ENCODE results near the gene CCNY. TPM values are rescaled to one million over a fixed set of nuclear protein-coding genes. Genes with fewer than 3 reads are reported as not detected.

CCNY gene
- total RNA-seq, 1 donor from 2014 or later: 81.1 TPM

DNA sequence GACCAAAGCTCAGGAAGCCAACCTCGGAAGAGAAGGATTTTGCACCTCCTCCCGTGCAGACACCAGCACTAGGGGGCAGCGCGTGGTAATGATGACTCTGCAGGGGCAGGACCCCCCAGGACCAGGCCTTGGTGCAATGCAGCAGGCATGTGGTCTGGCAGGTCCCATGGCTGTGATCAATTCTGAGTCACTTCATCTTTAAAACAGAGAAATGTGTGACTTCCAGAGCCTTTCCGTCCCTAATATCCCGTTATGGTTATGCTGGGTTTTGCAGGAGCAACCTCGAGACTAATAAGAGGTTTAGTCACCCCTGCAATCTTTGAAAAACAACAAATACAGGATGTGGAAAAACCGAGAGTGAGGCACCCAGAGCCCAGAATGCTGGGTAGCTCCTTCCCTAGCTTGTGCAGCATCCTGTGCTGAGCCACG lies 238.6 kb downstream of the CCNY start:
- Histone ChIP-seq H3K27ac (replicated peaks) (no peak overlapping the region), H3K4me1 (peaks cover 17% of the 10 kb centered on the region), H3K9me3 (replicated peaks) (no peaks in the 10 kb centered on the region), H3K36me3 (peaks cover 27% of the 10 kb centered on the region), H3K27me3 (ENCODE audit: low read depth) (no peaks in the 10 kb centered on the region), H3K4me3 (no peak overlapping the region)
- no peak for DNase-seq
- TF ChIP-seq, protein P1, sequence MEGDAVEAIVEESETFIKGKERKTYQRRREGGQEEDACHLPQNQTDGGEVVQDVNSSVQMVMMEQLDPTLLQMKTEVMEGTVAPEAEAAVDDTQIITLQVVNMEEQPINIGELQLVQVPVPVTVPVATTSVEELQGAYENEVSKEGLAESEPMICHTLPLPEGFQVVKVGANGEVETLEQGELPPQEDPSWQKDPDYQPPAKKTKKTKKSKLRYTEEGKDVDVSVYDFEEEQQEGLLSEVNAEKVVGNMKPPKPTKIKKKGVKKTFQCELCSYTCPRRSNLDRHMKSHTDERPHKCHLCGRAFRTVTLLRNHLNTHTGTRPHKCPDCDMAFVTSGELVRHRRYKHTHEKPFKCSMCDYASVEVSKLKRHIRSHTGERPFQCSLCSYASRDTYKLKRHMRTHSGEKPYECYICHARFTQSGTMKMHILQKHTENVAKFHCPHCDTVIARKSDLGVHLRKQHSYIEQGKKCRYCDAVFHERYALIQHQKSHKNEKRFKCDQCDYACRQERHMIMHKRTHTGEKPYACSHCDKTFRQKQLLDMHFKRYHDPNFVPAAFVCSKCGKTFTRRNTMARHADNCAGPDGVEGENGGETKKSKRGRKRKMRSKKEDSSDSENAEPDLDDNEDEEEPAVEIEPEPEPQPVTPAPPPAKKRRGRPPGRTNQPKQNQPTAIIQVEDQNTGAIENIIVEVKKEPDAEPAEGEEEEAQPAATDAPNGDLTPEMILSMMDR (IDR thresholded peaks at IDR 0.05; ENCODE audit: borderline replicate concordance): no peak
- intact Hi-C loops (cut with micrococcal nuclease): no loop called here

DNA sequence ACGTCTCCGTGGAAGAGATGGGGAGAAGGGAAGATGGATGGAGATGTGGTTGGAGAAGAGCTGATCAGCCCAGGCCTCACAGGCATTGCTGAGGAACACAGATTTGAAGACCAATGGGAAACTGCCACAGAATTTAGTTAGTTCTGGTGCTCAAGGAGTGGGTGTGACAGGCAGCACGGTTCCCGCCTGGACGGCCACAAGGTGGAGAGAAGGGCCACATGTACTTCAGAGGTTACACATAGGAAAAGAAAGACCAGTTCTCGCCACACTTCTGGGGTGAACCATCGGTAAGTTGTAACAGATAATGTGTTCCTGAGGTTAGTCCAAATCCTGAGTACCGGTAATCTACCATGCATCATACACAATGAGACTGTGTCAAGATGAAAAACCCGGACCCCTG lies 239.3 kb downstream of the CCNY start:
- Histone ChIP-seq H3K36me3 (peaks cover 24% of the 10 kb centered on the region), H3K4me1 (peaks cover 17% of the 10 kb centered on the region), H3K27ac (replicated peaks) (no peak overlapping the region), H3K4me3 (no peak overlapping the region), H3K9me3 (replicated peaks) (no peaks in the 10 kb centered on the region), H3K27me3 (ENCODE audit: low read depth) (no peaks in the 10 kb centered on the region)
- intact Hi-C loops (cut with micrococcal nuclease): no loop called here
- no peak for DNase-seq
- TF ChIP-seq, protein P1 (IDR thresholded peaks at IDR 0.05; ENCODE audit: borderline replicate concordance): no peak

DNA sequence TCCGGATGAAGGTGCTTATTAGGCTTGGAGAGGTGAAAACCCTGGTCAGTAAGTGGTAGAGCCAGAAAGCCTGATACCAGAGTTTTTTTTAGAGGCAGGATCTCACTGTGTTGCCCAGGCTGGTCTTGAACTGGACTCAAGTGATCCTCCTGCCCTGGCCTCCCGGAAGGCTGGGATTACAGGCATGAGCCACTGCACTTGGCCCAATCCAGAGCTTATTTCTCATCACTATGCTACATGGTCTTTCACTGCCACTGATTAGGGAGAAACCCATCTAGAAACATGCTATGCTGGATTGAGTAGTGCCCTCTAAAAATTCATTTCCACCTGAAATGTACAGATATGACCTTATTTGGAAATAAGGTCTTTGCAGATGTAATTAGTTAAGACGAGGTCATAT lies 240.4 kb downstream of the CCNY start:
- Histone ChIP-seq H3K9me3 (replicated peaks) (no peaks in the 10 kb centered on the region), H3K36me3 (peaks cover 24% of the 10 kb centered on the region), H3K4me3 (no peak overlapping the region), H3K27me3 (ENCODE audit: low read depth) (no peaks in the 10 kb centered on the region), H3K27ac (replicated peaks) (no peak overlapping the region), H3K4me1 (peaks cover 17% of the 10 kb centered on the region)
- TF ChIP-seq, protein P1 (IDR thresholded peaks at IDR 0.05; ENCODE audit: borderline replicate concordance): no peak
- intact Hi-C loops (cut with micrococcal nuclease): no loop called here
- no peak for DNase-seq

DNA sequence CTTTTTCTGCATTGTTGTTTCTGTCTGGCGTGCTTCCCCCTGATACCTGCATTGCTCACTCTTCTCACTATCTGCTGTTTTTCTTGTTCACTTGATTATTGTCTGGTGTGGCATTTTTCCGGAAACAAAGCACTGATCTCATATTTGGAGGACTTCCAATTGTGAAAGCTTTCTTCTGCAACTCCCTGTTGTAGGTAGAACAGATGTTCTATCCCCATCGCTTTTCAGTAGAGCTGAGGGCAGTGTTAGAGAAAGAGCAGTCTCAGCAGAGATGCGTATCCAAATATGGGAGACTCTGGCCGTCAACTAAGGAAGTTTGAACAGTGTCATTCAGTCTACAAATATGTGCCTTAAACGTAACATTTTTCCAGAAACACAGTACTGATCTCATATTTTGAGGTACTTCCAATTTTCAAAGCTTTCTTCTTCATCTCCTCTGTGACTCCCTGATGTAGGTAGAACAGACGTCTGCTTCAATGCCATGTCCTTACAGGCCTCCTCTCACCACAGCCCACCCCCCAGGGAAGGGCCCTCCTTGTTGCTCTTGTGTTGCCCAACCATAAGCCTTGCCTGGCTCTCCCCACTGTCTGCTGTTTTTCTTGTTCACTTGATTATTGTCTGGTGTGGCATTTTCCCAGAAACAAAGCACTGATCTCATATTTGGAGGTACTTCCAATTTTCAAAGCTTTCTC lies 241.8 kb downstream of the CCNY start:
- peaks cover 17% of the 10 kb centered on the region for H3K4me1 ChIP-seq
- intact Hi-C loops (cut with micrococcal nuclease): no loop called here
- no peak for DNase-seq
- no peak overlapping the region for H3K4me3 ChIP-seq
- peaks cover 17% of the 10 kb centered on the region for H3K36me3 ChIP-seq
- H3K9me3 ChIP-seq (replicated peaks): no peaks in the 10 kb centered on the region
- TF ChIP-seq, protein P1 (IDR thresholded peaks at IDR 0.05; ENCODE audit: borderline replicate concordance): no peak
- no peaks in the 10 kb centered on the region for H3K27me3 ChIP-seq (ENCODE audit: low read depth)
- H3K27ac ChIP-seq (replicated peaks): no peak overlapping the region

DNA sequence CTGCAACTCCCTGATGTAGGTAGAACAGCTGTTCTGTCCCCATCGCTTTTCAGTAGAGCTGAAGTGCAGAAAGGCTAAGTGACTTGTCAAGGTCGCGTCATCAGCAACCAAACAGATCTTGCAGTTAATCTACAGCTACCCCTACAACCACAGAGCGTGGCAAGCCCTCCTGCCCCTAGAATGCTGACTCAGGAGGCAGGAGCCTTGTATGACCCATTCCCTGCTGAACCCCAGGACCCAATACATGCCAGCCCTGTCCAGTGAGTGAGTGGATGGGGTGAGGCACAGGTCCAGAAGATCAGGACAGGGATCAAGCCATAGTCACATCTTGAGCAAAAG lies 242.3 kb downstream of the CCNY start:
- Histone ChIP-seq H3K36me3 (peaks cover 12% of the 10 kb centered on the region), H3K4me3 (no peak overlapping the region), H3K4me1 (peaks cover 17% of the 10 kb centered on the region), H3K27me3 (ENCODE audit: low read depth) (no peaks in the 10 kb centered on the region), H3K9me3 (replicated peaks) (no peaks in the 10 kb centered on the region), H3K27ac (replicated peaks) (no peak overlapping the region)
- TF ChIP-seq, protein P1 (IDR thresholded peaks at IDR 0.05; ENCODE audit: borderline replicate concordance): no peak
- DNase-seq: no peak
- intact Hi-C loops (cut with micrococcal nuclease): no loop called here

Measured in left ventricle myocardium inferior (tissue), 1 donor.